ENCODE results near the gene PABPN1L.
"Not testable (repeated sequence)": the region's sequence is repeated elsewhere in the genome, so short reads cannot be mapped to it uniquely, and the experiment has no call there.

The PABPN1L gene

GRCh38 chr16:88897696-88898425 is 31.4 kb upstream of the PABPN1L start:
- no peak overlapping the region for H4K8ac ChIP-seq (ENCODE audit: low read depth, low read length)
- no peak overlapping the region for H2BK5ac ChIP-seq (ENCODE audit: low read length)
- no peak overlapping the region for H2AK5ac ChIP-seq (ENCODE audit: low read length)
- no peaks in the 10 kb centered on the region for H3K79me2 ChIP-seq (ENCODE audit: control insufficient read depth, insufficient read depth, low read length)
- H3K79me1 ChIP-seq (ENCODE audit: low read length) = no peaks in the 10 kb centered on the region
- no peak overlapping the region for H2BK120ac ChIP-seq (ENCODE audit: low read depth, low read length)
- H3K23ac ChIP-seq (ENCODE audit: low read length) = no peak overlapping the region
- H3K27ac ChIP-seq (ENCODE audit: low read depth, low read length) = no peak overlapping the region
- DNase-seq = no peak
- no peak overlapping the region for H3K18ac ChIP-seq (ENCODE audit: low read length)
- no peak overlapping the region for H2BK15ac ChIP-seq (replicated peaks; ENCODE audit: low read depth)
- H3K4ac ChIP-seq (ENCODE audit: low read depth, low read length) = no peak overlapping the region
- no peak overlapping the region for H4K5ac ChIP-seq (ENCODE audit: low read length)
- no peaks in the 10 kb centered on the region for H3K4me1 ChIP-seq (ENCODE audit: control insufficient read depth, low read depth, low read length)
- no peak overlapping the region for H3K9ac ChIP-seq (ENCODE audit: low read length)
- H3K36me3 ChIP-seq (ENCODE audit: control insufficient read depth, insufficient read depth, low read length) = no peaks in the 10 kb centered on the region
- H3K56ac ChIP-seq (ENCODE audit: low read length) = no peak overlapping the region
- no peak overlapping the region for H3K4me2 ChIP-seq (ENCODE audit: low read length)
- no peaks in the 10 kb centered on the region for H3K27me3 ChIP-seq (ENCODE audit: insufficient read depth, low read length, poor library complexity)
- no CpG with 5 or more reads among the region's 34 CpGs for WGBS (ENCODE audit: extremely low coverage, insufficient coverage, low lambda C conversion rate)
- H3K4me3 ChIP-seq (ENCODE audit: low read length) = no peak overlapping the region

DNA sequence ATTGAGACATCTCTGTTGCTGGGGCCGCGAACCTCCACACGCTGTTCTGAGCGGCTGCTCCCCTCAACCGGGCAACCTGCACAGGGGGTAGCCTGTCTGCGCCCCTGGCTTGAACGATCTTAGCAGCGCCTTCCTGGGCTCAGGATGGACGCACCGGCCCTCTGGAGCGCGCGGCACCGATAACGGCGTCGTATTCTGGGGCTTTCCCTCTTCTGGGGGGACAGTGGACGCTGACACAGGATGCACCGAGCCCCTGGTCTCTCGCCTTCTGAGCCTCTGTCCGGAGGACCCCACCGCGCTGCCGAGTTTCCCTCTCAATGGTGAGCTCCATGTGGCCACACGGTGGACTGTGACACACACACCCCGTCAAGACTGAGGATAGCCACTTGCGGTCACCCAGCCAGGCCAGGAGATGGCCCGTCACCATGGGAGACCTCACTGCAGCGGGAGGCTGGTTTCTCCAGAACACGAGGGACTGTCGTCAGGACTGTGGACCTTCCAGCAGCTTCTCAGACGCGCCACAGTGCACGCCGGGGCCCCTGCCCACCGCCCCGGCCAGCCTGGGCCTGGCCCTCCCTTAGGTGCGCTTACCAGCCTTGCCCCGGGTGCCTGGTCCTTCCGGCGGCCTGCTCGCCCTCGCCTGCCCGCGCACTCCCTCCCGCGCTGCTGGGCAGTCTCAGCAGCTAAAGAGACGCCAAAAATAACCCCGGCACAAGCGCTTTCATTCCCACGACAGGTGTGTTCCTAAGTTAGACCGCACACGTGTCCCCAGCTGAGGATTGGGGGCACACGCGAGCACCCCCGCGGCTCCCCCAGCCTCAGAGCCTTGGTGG is 30.0 kb upstream of the PABPN1L start:
- no peak for DNase-seq
- H3K18ac ChIP-seq (ENCODE audit: low read length) = no peak overlapping the region
- no peaks in the 10 kb centered on the region for H3K4me1 ChIP-seq (ENCODE audit: control insufficient read depth, low read depth, low read length)
- H3K23ac ChIP-seq (ENCODE audit: low read length) = no peak overlapping the region
- H3K36me3 ChIP-seq (ENCODE audit: control insufficient read depth, insufficient read depth, low read length) = no peaks in the 10 kb centered on the region
- H4K8ac ChIP-seq (ENCODE audit: low read depth, low read length) = no peak overlapping the region
- H3K79me2 ChIP-seq (ENCODE audit: control insufficient read depth, insufficient read depth, low read length) = no peaks in the 10 kb centered on the region
- no peak overlapping the region for H3K9ac ChIP-seq (ENCODE audit: low read length)
- H3K4me3 ChIP-seq (ENCODE audit: low read length) = no peak overlapping the region
- H4K5ac ChIP-seq (ENCODE audit: low read length) = no peak overlapping the region
- H2AK5ac ChIP-seq (ENCODE audit: low read length) = no peak overlapping the region
- H3K79me1 ChIP-seq (ENCODE audit: low read length) = no peaks in the 10 kb centered on the region
- H3K27me3 ChIP-seq (ENCODE audit: insufficient read depth, low read length, poor library complexity) = no peaks in the 10 kb centered on the region
- no peak overlapping the region for H3K4ac ChIP-seq (ENCODE audit: low read depth, low read length)
- H2BK120ac ChIP-seq (ENCODE audit: low read depth, low read length) = no peak overlapping the region
- no peak overlapping the region for H3K56ac ChIP-seq (ENCODE audit: low read length)
- no peak overlapping the region for H3K27ac ChIP-seq (ENCODE audit: low read depth, low read length)
- no peak overlapping the region for H2BK5ac ChIP-seq (ENCODE audit: low read length)
- no peak overlapping the region for H3K4me2 ChIP-seq (ENCODE audit: low read length)
- H2BK15ac ChIP-seq (replicated peaks; ENCODE audit: low read depth) = no peak overlapping the region
- WGBS (ENCODE audit: extremely low coverage, insufficient coverage, low lambda C conversion rate) = no CpG with 5 or more reads among the region's 57 CpGs

DNA sequence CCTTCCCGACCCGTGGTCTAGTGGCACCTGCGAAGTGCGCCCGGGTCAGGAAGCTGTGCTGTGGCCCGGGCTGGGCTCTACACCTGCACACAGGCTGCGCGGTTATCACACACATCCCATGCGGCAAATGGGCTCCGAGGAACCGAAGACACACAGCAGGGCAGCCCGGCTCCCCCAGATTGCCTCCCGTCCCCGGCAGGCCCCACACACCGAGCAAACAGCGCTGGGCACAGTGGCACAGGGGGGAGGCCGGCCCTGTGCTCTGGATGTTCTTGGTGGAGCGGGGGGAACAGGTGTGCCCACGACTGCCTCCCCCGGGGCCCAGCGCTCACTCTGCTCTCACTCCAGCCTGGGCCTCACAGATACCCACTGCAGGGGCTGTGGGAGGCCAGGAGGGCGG is 28.9 kb upstream of the PABPN1L start:
- WGBS (ENCODE audit: extremely low coverage, insufficient coverage, low lambda C conversion rate) = no CpG with 5 or more reads among the region's 22 CpGs
- Histone ChIP-seq H2BK5ac (ENCODE audit: low read length) (no peak overlapping the region), H3K4me1 (ENCODE audit: control insufficient read depth, low read depth, low read length) (no peaks in the 10 kb centered on the region), H3K4me3 (ENCODE audit: low read length) (no peak overlapping the region), H3K56ac (ENCODE audit: low read length) (no peak overlapping the region), H3K4me2 (ENCODE audit: low read length) (no peak overlapping the region), H3K27ac (ENCODE audit: low read depth, low read length) (no peak overlapping the region), H3K27me3 (ENCODE audit: insufficient read depth, low read length, poor library complexity) (no peaks in the 10 kb centered on the region), H3K9ac (ENCODE audit: low read length) (no peak overlapping the region), H4K8ac (ENCODE audit: low read depth, low read length) (no peak overlapping the region), H3K36me3 (ENCODE audit: control insufficient read depth, insufficient read depth, low read length) (no peaks in the 10 kb centered on the region), H3K18ac (ENCODE audit: low read length) (no peak overlapping the region), H3K79me1 (ENCODE audit: low read length) (no peaks in the 10 kb centered on the region), H2AK5ac (ENCODE audit: low read length) (no peak overlapping the region), H4K5ac (ENCODE audit: low read length) (no peak overlapping the region), H2BK15ac (replicated peaks; ENCODE audit: low read depth) (no peak overlapping the region), H2BK120ac (ENCODE audit: low read depth, low read length) (no peak overlapping the region), H3K23ac (ENCODE audit: low read length) (no peak overlapping the region), H3K4ac (ENCODE audit: low read depth, low read length) (no peak overlapping the region), H3K79me2 (ENCODE audit: control insufficient read depth, insufficient read depth, low read length) (no peaks in the 10 kb centered on the region)
- no peak for DNase-seq

DNA sequence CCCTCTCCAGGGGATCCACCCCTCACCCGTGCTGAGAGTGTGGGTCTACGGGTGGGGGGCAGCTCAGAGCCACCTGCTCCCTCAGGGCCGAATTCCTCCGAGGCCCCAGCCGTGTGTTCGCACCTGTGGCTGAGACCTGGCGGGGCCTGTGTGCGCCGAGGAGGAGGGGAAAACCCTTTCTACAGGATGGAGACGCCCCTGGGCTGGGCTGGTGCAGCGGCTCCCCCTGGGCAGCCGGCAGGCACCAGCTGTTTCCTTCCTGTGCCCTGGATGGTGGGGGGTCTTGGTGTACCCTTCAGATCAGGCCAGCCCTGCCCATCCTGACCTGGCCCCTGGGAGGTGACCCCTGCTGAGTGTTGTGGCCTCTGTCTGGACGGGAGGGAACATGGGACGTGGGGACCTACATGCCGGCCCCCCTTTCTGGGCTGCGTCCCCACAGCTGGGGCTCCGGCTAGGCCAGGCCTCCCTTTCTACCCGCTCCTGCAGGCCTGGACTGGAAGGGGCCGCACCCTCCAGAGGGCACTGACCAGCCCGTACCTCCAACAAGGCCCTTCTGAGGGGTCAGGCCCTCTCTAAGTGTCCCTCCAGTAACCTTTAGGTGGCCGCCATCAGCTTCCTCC is 28.3 kb upstream of the PABPN1L start:
- no peak overlapping the region for H2BK15ac ChIP-seq (replicated peaks; ENCODE audit: low read depth)
- no peak overlapping the region for H3K27ac ChIP-seq (ENCODE audit: low read depth, low read length)
- no peak overlapping the region for H2AK5ac ChIP-seq (ENCODE audit: low read length)
- DNase-seq = no peak
- H4K8ac ChIP-seq (ENCODE audit: low read depth, low read length) = no peak overlapping the region
- H3K9ac ChIP-seq (ENCODE audit: low read length) = no peak overlapping the region
- no peak overlapping the region for H3K18ac ChIP-seq (ENCODE audit: low read length)
- no peak overlapping the region for H3K4ac ChIP-seq (ENCODE audit: low read depth, low read length)
- H3K4me2 ChIP-seq (ENCODE audit: low read length) = no peak overlapping the region
- H4K5ac ChIP-seq (ENCODE audit: low read length) = no peak overlapping the region
- H3K23ac ChIP-seq (ENCODE audit: low read length) = no peak overlapping the region
- H2BK120ac ChIP-seq (ENCODE audit: low read depth, low read length) = no peak overlapping the region
- no peaks in the 10 kb centered on the region for H3K27me3 ChIP-seq (ENCODE audit: insufficient read depth, low read length, poor library complexity)
- H3K4me1 ChIP-seq (ENCODE audit: control insufficient read depth, low read depth, low read length) = no peaks in the 10 kb centered on the region
- no peak overlapping the region for H3K56ac ChIP-seq (ENCODE audit: low read length)
- no peaks in the 10 kb centered on the region for H3K36me3 ChIP-seq (ENCODE audit: control insufficient read depth, insufficient read depth, low read length)
- WGBS (ENCODE audit: extremely low coverage, insufficient coverage, low lambda C conversion rate) = no CpG with 5 or more reads among the region's 21 CpGs
- H3K79me2 ChIP-seq (ENCODE audit: control insufficient read depth, insufficient read depth, low read length) = no peaks in the 10 kb centered on the region
- H2BK5ac ChIP-seq (ENCODE audit: low read length) = no peak overlapping the region
- H3K79me1 ChIP-seq (ENCODE audit: low read length) = no peaks in the 10 kb centered on the region
- H3K4me3 ChIP-seq (ENCODE audit: low read length) = no peak overlapping the region

DNA sequence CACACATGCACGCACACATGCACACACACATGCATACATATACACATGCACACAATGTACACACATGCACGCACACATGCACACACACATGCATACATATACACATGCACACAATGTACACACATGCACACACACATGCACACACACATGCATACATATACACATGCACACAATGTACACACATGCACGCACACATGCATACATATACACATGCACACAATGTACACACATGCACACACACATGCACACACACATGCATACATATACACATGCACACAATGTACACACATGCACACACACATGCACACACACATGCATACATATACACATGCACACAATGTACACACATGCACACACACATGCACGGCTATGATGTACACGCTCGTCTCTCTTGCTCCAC is 27.8 kb upstream of the PABPN1L start:
- not testable (repeated sequence) for H3K27me3 ChIP-seq (ENCODE audit: insufficient read depth, low read length, poor library complexity); DNase-seq
- WGBS (ENCODE audit: extremely low coverage, insufficient coverage, low lambda C conversion rate) = no CpG with 5 or more reads among the region's 6 CpGs

More for the DNA sequence above, 27.8 kb upstream of the PABPN1L start:
- H2AK5ac ChIP-seq (ENCODE audit: low read length); H4K5ac ChIP-seq (ENCODE audit: low read length); H3K4me2 ChIP-seq (ENCODE audit: low read length); H3K79me1 ChIP-seq (ENCODE audit: low read length); H3K23ac ChIP-seq (ENCODE audit: low read length); H3K4me1 ChIP-seq (ENCODE audit: control insufficient read depth, low read depth, low read length); H3K4me3 ChIP-seq (ENCODE audit: low read length); H3K27ac ChIP-seq (ENCODE audit: low read depth, low read length); H2BK15ac ChIP-seq (replicated peaks; ENCODE audit: low read depth); H3K79me2 ChIP-seq (ENCODE audit: control insufficient read depth, insufficient read depth, low read length); H3K9ac ChIP-seq (ENCODE audit: low read length); H3K36me3 ChIP-seq (ENCODE audit: control insufficient read depth, insufficient read depth, low read length); H4K8ac ChIP-seq (ENCODE audit: low read depth, low read length); H2BK5ac ChIP-seq (ENCODE audit: low read length); H3K56ac ChIP-seq (ENCODE audit: low read length); H3K4ac ChIP-seq (ENCODE audit: low read depth, low read length); H3K18ac ChIP-seq (ENCODE audit: low read length); H2BK120ac ChIP-seq (ENCODE audit: low read depth, low read length): not testable (repeated sequence)

Data from mesendoderm (in vitro differentiated cells).